ENCODE measurements around the gene LYRM1. TPM values are rescaled to one million over a fixed set of nuclear protein-coding genes. Genes with fewer than 3 reads are reported as not detected.

Gene LYRM1
- total and polyA plus RNA-seq, 7 donors, result 31.2 to 85.6 (median 43.7) TPM

DNA sequence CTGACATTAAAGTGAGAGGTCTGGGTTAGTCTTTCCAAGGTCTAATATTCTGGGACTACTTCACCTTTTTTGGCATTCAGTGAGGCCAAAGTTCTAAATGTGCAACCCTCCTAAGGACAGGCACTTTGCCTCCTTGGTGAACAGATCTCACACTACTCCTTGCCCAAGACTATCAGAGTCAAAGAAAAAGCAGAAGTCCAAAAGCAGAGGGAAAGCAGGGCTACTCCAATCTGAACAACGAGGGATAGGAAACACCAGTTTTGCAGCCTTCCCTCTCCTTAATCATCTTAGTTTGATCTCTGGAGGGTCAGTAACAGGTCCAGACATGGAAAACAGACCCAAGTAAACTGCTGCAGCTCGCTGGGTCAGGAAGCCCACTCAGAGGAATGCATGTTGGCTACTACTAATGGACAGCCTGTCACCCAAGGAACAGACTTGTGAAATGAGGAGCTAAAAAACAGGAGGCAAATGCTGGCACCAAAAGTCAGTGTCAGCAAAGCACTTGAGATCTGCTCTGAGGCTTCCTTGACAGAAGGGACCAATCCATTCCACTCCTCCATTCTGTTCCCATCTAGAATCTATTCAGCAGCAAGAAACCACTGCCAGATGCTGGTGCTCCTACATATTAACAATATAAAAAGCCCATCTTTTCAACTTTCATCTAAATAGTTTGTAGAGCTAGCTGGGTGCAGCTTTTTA is 30.3 kb upstream of the LYRM1 start:
- no peak for DNase-seq
- Histone ChIP-seq H3K4me3 (no peak overlapping the region), H3K27ac (peak overlapping the region; percentile 74 to 82 (median 75)), H3K27me3 (no peaks in the 10 kb centered on the region), H3K9me3 (no peaks in the 10 kb centered on the region), H3K4me1 (peaks cover 0 to 88% (median 84%) of the 10 kb centered on the region in 4 donors), H3K36me3 (no peaks in the 10 kb centered on the region)
- intact Hi-C loops (cut with DNase I), result no loop called here
- TF ChIP-seq EP300 (IDR thresholded peaks at IDR 0.05), result no peak
- TF ChIP-seq, protein P1, sequence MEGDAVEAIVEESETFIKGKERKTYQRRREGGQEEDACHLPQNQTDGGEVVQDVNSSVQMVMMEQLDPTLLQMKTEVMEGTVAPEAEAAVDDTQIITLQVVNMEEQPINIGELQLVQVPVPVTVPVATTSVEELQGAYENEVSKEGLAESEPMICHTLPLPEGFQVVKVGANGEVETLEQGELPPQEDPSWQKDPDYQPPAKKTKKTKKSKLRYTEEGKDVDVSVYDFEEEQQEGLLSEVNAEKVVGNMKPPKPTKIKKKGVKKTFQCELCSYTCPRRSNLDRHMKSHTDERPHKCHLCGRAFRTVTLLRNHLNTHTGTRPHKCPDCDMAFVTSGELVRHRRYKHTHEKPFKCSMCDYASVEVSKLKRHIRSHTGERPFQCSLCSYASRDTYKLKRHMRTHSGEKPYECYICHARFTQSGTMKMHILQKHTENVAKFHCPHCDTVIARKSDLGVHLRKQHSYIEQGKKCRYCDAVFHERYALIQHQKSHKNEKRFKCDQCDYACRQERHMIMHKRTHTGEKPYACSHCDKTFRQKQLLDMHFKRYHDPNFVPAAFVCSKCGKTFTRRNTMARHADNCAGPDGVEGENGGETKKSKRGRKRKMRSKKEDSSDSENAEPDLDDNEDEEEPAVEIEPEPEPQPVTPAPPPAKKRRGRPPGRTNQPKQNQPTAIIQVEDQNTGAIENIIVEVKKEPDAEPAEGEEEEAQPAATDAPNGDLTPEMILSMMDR (IDR thresholded peaks at IDR 0.05), result no peak
- 72 to 92% methylated on average over 2 of the region's 2 CpGs for WGBS, 2 donors

DNA sequence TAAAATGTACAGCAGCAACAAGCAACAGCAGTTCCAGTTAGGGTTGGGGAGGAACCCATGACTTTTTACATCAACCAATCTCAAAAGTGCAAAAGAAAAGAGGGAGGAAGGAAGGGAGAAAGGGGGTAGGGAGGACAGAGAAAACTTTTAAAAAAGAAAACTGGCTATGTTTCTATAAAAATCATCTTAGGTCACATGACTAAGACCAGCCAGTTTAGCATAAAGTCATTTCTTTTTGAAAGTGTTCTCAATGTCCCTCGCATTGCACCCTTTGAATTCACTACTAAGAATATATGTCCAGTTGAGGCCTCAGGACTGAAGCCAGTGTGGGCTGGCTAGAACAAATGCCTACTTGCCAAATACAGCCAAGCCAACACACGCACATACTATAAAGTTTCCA is 29.3 kb upstream of the LYRM1 start:
- Histone ChIP-seq H3K4me3 (no peak overlapping the region), H3K9me3 (no peaks in the 10 kb centered on the region), H3K36me3 (no peaks in the 10 kb centered on the region), H3K27me3 (no peaks in the 10 kb centered on the region), H3K4me1 (peaks cover 0 to 78% (median 76%) of the 10 kb centered on the region in 4 donors), H3K27ac (peak overlapping the region; percentile 74 to 82 (median 75))
- DNase-seq, result no peak
- WGBS, 2 donors, result 45 to 88% methylated on average over 2 of the region's 2 CpGs
- TF ChIP-seq EP300 (IDR thresholded peaks at IDR 0.05) (no peak), POLR2A (IDR thresholded peaks at IDR 0.05) (no peak), POLR2AphosphoS5 (IDR thresholded peaks at IDR 0.05) (no peak)
- TF ChIP-seq, protein P1 (IDR thresholded peaks at IDR 0.05), result no peak
- intact Hi-C loops (cut with DNase I), result no loop called here

DNA sequence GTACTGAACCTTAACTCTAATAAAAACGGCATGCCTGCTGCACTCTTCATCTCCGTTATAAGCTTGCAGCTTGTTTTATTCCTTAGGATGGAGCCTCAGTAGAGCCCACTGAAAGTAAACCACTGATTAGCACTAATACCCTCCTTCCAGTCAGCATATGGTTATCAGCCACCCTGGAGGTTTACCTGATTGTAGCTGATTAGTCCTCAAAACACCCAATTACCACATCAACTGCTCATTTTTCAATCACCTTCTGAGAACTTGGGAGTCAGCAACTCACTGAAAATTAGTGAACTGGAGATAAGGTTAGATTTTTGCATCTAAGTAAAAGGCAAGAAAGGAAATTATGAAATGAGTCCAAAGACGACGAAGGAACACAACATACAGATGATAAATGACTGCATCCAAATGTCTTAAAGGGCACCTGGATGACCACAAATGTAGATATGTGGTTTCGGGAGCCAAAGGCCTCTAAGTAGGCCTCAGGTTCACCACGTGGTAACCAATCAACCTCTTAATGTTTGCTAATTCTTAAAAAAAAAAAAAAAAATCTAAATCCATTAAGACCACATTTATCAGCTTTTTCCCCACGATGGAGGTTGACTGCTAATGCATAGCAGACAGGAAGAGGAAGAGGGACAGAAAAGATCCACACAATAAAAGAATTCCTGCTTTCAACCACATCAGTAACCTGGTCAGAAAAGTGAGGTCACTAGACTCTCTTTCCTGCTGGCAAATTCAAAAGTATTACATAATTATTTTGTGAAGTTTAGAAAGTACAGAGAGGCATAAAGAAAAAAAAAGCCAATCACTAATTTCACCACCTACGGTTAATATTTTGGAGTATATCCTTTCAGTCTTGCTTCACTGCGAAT is 28.4 kb upstream of the LYRM1 start:
- no peak for DNase-seq
- Histone ChIP-seq H3K27me3 (no peaks in the 10 kb centered on the region), H3K9me3 (no peaks in the 10 kb centered on the region), H3K4me1 (peaks cover 0 to 69% (median 66%) of the 10 kb centered on the region in 4 donors), H3K27ac (peak overlapping the region; percentile 74 to 82 (median 75)), H3K36me3 (no peaks in the 10 kb centered on the region), H3K4me3 (no peak overlapping the region)
- 81 to 91% methylated on average over 9 of the region's 9 CpGs for WGBS, 2 donors
- intact Hi-C loops (cut with DNase I), result no loop called here
- no peak for TF ChIP-seq POLR2AphosphoS5 (IDR thresholded peaks at IDR 0.05)
- TF ChIP-seq POLR2A (IDR thresholded peaks at IDR 0.05), result no peak
- TF ChIP-seq, protein P1 (IDR thresholded peaks at IDR 0.05), result no peak
- no peak for TF ChIP-seq EP300 (IDR thresholded peaks at IDR 0.05)

DNA sequence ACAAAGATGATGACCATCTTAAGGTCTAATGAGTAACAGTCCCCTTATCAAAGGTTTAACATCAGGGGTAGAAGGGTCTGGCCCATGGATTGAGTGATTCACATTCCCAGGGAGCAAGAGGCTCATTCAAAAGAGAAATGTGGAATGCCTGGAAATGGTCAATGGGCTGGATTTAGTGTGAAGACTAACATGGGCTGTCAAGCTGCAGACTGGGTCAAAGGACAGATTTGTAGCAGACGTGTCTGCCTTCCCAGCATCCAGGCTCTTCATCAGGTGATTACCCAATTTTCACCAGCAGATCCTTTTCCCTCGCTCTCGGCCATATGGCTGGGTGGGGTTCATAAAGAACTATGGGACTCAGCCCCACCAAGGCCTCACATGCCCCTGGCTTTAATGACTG is 27.2 kb upstream of the LYRM1 start:
- intact Hi-C loops (cut with DNase I), result no loop called here
- peak overlapping the region in 1 of 4 donors; percentile 9 for H3K27ac ChIP-seq
- H3K27me3 ChIP-seq, result no peaks in the 10 kb centered on the region
- H3K9me3 ChIP-seq, result no peaks in the 10 kb centered on the region
- H3K4me1 ChIP-seq, result peaks cover 0 to 66% (median 61%) of the 10 kb centered on the region in 4 donors
- H3K4me3 ChIP-seq, result no peak overlapping the region
- DNase-seq, result no peak
- no peaks in the 10 kb centered on the region for H3K36me3 ChIP-seq
- TF ChIP-seq EP300 (IDR thresholded peaks at IDR 0.05) (no peak), POLR2A (IDR thresholded peaks at IDR 0.05) (no peak), POLR2AphosphoS5 (IDR thresholded peaks at IDR 0.05) (no peak)
- TF ChIP-seq, protein P1 (IDR thresholded peaks at IDR 0.05), result no peak
- 96 to 98% methylated on average over 3 of the region's 3 CpGs for WGBS, 2 donors
